AG10803 (cell line): ENCODE data around the gene CADM1.
A peak's percentile ranks its signal among the peaks of the same experiment; 100 is the strongest.

Source experiments
- DNase-seq: peaks from one replicate; pipeline ENCODE4 v3.0.0; 2010; ENCODE audit warnings: low read depth
- H3K4me3 ChIP-seq: 2 replicates; pipeline ENCODE4 v1.5.1; 2011; ENCODE audit warnings: mild to moderate bottlenecking, low read length, control low read depth
- TF ChIP-seq, protein P1 (sequence below): conservative IDR thresholded peaks from 2 replicates; pipeline ENCODE4 v1.5.1; 2011; ENCODE audit warnings: mild to moderate bottlenecking, low read length, control low read depth, inconsistent platforms

CADM1 gene

DNA sequence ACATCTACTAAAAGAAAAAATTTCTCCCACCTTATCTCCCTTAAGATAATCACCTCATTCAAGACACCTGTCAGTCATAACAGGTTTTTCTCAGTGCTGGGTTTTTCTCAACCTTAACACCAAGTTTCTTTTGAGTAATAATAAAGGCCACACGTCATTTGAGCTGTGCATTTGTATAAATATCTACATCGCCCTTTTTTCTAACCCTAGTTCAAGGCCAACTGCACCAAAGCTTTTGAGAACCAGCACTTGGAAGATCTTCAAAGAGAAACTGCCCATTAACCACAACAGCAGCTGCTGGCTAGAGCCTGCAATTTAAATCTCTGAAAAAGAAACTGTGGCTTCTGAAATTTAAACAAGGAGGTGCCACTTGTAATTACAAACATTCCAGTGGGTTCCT lies 6.9 kb downstream of the CADM1 start:
- H3K4me3 ChIP-seq: no peak overlapping the region
- TF ChIP-seq, protein P1, sequence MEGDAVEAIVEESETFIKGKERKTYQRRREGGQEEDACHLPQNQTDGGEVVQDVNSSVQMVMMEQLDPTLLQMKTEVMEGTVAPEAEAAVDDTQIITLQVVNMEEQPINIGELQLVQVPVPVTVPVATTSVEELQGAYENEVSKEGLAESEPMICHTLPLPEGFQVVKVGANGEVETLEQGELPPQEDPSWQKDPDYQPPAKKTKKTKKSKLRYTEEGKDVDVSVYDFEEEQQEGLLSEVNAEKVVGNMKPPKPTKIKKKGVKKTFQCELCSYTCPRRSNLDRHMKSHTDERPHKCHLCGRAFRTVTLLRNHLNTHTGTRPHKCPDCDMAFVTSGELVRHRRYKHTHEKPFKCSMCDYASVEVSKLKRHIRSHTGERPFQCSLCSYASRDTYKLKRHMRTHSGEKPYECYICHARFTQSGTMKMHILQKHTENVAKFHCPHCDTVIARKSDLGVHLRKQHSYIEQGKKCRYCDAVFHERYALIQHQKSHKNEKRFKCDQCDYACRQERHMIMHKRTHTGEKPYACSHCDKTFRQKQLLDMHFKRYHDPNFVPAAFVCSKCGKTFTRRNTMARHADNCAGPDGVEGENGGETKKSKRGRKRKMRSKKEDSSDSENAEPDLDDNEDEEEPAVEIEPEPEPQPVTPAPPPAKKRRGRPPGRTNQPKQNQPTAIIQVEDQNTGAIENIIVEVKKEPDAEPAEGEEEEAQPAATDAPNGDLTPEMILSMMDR: no peak
- no peak for DNase-seq

DNA sequence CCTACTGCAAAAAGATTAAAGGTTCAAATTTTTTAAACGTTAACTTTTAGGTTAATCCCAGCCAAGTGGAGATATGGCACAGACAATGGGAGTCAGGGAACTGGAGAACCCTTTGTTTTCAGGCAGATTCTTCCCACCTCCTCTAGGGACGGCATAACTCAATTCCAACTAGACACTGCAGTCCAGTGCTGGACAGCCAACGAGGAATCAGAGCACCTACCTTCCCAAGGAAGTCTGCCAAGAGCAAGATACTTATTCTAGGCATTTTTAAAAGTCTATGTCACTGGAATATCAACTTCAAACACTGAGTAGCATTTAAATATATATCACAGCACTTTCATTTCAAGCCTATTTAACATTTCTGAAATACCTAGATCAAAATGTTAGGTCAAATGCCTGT lies 7.3 kb downstream of the CADM1 start:
- no peak overlapping the region for H3K4me3 ChIP-seq
- TF ChIP-seq, protein P1: no peak
- DNase-seq: no peak

DNA sequence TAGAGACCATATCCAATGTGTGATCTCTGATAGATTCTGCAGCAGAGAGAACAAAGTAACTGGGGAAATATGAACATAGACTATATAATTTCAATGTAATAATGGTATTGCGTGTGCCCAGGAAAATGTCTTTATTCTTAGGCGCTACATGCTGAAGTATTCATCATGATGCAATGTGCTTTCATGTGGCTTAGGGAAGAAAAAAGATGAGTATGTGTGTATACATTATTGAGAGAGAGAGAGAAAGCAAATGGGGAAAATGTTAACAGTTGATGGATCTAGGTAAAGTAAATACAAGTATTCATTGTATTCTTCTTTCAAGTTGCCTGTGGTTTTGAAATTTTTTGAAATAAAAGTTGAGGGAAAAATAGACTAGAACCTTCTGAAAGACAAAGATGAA lies 10.3 kb downstream of the CADM1 start:
- no peak for DNase-seq
- H3K4me3 ChIP-seq: no peak overlapping the region
- TF ChIP-seq, protein P1: no peak

DNA sequence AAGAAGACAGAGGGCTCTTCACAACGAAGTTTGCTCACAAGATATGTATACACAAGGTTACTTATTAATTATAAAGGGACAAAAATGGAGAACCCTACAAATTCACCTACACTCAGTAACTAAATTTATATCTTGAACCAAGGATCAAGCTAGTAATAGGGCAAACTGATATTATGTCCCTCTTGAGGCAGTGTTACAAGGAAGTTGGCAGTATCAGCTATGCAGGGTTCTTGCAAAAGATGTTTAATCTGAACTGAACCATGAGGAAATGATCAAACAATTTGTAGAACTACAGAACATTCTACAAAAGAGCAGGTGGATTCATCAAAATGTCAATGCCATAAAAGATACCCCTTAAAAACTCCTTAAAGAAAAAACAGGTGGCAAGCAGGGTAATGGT lies 10.7 kb downstream of the CADM1 start:
- no peak overlapping the region for H3K4me3 ChIP-seq
- TF ChIP-seq, protein P1: no peak
- DNase-seq: no peak

DNA sequence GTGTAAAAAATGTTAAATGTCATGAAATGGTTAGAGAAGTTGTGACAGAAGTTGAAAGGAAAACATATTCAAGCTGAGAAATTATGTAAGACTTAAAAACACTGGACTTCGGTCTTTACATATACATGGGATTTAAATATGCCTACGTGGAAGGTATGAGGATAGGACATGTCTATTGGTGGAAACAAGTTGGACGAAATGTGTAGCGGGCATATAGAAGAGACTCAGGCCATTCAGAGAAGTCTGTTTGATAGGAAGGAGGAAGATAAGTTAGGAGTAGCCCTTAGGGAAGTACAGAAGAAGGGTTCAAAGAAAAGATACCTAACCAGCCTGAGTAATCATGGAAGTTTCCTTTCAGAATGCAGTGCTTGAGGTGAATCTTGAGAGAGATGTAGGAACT lies 14.7 kb downstream of the CADM1 start:
- TF ChIP-seq, protein P1: no peak
- H3K4me3 ChIP-seq: no peak overlapping the region
- no peak for DNase-seq

DNA sequence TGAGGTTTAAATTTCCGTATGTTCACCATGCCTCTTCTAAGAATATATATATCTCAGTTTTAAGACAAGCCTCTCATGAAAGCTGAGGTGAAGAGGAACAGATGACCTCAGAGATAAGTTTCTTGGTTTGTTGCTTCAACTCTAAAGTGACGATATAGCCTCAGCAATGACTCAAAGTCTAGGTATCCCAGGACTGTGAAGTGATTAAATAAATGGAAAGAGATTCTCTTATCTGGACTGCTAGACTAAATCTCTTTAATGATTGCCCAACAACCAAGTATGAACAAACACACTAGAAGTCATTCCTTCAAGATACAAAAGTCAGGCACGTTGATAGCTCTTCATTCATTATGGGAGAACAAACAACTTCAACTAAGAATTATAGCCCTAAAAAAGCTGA lies 15.3 kb downstream of the CADM1 start:
- no peak overlapping the region for H3K4me3 ChIP-seq
- DNase-seq: peak; percentile 6
- TF ChIP-seq, protein P1: no peak

DNA sequence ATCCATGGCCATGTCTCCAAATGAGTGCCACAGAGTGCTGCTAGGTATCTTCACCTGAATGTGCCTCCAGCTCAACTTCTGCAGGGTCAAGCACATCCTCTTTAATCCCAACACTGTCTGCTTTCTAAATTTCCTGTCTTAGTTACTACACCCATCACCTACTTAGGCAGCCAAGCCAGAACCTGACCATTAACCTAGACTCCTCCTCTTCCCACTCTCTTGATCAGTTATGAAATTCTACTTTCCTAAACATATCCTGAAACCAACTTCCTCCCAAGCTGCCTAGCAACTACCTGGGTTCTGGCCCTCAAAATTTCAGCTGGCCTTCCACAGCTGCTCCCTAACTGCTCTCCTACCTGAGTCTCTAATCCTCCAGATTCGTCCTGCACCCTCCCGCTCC lies 22.7 kb downstream of the CADM1 start:
- TF ChIP-seq, protein P1: no peak
- no peak overlapping the region for H3K4me3 ChIP-seq
- DNase-seq: no peak
